Lung (tissue), 12 donors: ENCODE results near the gene RASL11B. TPM values are rescaled to one million over a fixed set of nuclear protein-coding genes. Genes with fewer than 3 reads are reported as not detected.

Experiments used
- ATAC-seq: fragments of 200-7000 bp; cut with Tn5 transposase; one replicate; pipeline ENCODE4 v1.9.1; 2020; ENCODE audit warnings: moderate number of reproducible peaks; ENCODE audit not compliant: insufficient read depth, low FRiP score
- DNase-seq, 3 donors: peaks; one replicate each; pipeline ENCODE4 v3.0.0-alpha.2; 2013 to 2017
- H3K27ac ChIP-seq, 2 donors: one replicate each; pipeline ENCODE4 v1.5.1; 2013; ENCODE audit warnings: mild to moderate bottlenecking in 2 of 2, moderate library complexity in 2 of 2, control low read depth in 1 of 2, inconsistent platforms in 1 of 2, low read depth in 1 of 2, low read length in 1 of 2
- H3K27me3 ChIP-seq, 3 donors: one replicate each; pipeline ENCODE4 v1.5.1; 2013; ENCODE audit warnings: low read length in 2 of 3; ENCODE audit not compliant: control insufficient read depth in 3 of 3, insufficient read depth in 3 of 3
- H3K36me3 ChIP-seq, 4 donors: one replicate each; pipeline ENCODE4 v1.5.1; 2013; ENCODE audit warnings: low read length in 4 of 4, mild to moderate bottlenecking in 1 of 4, moderate library complexity in 1 of 4; ENCODE audit not compliant: control insufficient read depth in 4 of 4, insufficient read depth in 4 of 4
- H3K4me1 ChIP-seq, 5 donors: one replicate each; pipeline ENCODE4 v1.5.1; 2013; ENCODE audit warnings: low read length in 5 of 5, mild to moderate bottlenecking in 2 of 5, moderate library complexity in 1 of 5; ENCODE audit not compliant: control insufficient read depth in 5 of 5, insufficient read depth in 5 of 5
- H3K4me3 ChIP-seq: one replicate; pipeline ENCODE4 v1.5.1; 2013; ENCODE audit warnings: mild to moderate bottlenecking, control low read depth, moderate library complexity
- H3K9ac ChIP-seq, 2 donors: one replicate each; pipeline ENCODE4 v1.5.1; 2013; ENCODE audit warnings: low read length in 2 of 2, control low read depth in 1 of 2; ENCODE audit not compliant: insufficient read depth in 1 of 2
- H3K9me3 ChIP-seq, 4 donors: one replicate each; pipeline ENCODE4 v1.5.1; 2013; ENCODE audit warnings: low read length in 3 of 4, mild to moderate bottlenecking in 1 of 4, moderate library complexity in 1 of 4; ENCODE audit not compliant: control insufficient read depth in 4 of 4, insufficient read depth in 3 of 4
- WGBS, 2 donors: extraction: QIAGEN DNeasy Blood & Tissue Kit; methylation state at CpG; one replicate each; pipeline ENCODE4 v1.1.7; 2013; 5-methylcytosine and 5-hydroxymethylcytosine counted together
- polyA plus RNA-seq, 2 donors: library from polyadenylated mRNA; stranded (reverse); fragments of 200-250 nt; gene quantifications; one replicate each; pipeline ENCODE4 v1.2.1, GENCODE V29; 2013
- total RNA-seq, 2 donors: library from RNA; depleted of rRNA in 1 of 2; stranded (reverse); fragments of >200 nt in 1 of 2; gene quantifications; one replicate each; pipeline ENCODE4 v1.2.1, GENCODE V29; 2014 to 2021
- TF ChIP-seq, protein P1 (sequence below): IDR thresholded peaks from 2 replicates; pipeline ENCODE4 v1.5.1; 2012; ENCODE audit warnings: mild to moderate bottlenecking; ENCODE audit errors: control extremely low read depth, extremely low read depth
- donor health status: control.
- donor health status: control.
- donor health status: Bipolar disorder and iron deficiency.
- donor health status: healthy.
- donor health status: DM: yes; HTN: yes; CAD: no.

RASL11B gene
- total and polyA plus RNA-seq, 4 donors, result 1.0 to 5.7 (median 1.7) TPM

DNA sequence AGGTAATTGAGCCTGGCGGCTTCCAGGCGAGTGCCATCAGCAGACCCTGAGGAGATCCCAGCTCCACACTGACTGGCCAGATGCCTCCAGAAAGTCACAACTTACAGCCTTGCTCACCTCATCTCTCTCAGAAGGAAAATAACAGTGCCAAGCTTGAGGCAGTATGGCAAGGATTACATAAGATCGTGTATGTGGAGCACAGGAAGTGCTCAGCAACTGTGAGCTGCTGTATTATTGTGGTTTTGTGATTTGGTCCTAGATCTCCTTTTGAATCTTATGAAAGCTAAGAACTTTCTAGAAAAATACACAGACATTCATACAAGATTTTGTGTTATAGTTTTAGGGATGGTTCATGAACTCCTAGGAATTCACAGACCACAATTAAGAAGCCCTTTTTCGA, 14.0 kb downstream of the RASL11B start:
- Histone ChIP-seq H3K4me3 (no peak overlapping the region), H3K27me3 (no peaks in the 10 kb centered on the region), H3K36me3 (no peaks in the 10 kb centered on the region), H3K9me3 (no peaks in the 10 kb centered on the region), H3K27ac (no peak overlapping the region), H3K4me1 (no peaks in the 10 kb centered on the region), H3K9ac (no peak overlapping the region)
- 78 to 87% methylated on average over 4 of the region's 4 CpGs for WGBS, 2 donors
- TF ChIP-seq, protein P1, sequence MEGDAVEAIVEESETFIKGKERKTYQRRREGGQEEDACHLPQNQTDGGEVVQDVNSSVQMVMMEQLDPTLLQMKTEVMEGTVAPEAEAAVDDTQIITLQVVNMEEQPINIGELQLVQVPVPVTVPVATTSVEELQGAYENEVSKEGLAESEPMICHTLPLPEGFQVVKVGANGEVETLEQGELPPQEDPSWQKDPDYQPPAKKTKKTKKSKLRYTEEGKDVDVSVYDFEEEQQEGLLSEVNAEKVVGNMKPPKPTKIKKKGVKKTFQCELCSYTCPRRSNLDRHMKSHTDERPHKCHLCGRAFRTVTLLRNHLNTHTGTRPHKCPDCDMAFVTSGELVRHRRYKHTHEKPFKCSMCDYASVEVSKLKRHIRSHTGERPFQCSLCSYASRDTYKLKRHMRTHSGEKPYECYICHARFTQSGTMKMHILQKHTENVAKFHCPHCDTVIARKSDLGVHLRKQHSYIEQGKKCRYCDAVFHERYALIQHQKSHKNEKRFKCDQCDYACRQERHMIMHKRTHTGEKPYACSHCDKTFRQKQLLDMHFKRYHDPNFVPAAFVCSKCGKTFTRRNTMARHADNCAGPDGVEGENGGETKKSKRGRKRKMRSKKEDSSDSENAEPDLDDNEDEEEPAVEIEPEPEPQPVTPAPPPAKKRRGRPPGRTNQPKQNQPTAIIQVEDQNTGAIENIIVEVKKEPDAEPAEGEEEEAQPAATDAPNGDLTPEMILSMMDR, result no peak
- ATAC-seq (no peak), DNase-seq (no peak)

DNA sequence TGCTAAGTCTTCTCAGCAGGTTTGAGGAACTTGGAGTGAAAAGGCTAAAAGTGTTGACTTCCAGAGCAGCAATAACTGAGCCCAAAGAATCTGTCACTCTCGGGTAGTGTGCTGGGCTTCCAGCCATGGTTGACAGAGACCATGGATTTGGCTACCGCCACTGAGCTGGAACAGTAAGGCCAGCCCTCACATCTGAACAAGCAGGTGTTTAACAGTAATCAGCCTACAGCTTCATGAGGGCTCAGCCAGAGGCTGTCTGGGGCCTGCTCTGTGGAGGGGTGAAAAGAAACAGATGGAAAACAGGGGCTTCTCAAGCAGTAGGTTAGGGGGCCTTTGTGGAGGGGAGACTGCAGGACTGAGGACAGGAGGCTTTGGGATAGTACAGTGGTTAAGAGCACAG, 14.9 kb downstream of the RASL11B start:
- TF ChIP-seq, protein P1, result no peak
- Histone ChIP-seq H3K36me3 (no peaks in the 10 kb centered on the region), H3K9ac (no peak overlapping the region), H3K4me3 (no peak overlapping the region), H3K4me1 (no peaks in the 10 kb centered on the region), H3K27ac (no peak overlapping the region), H3K27me3 (no peaks in the 10 kb centered on the region), H3K9me3 (no peaks in the 10 kb centered on the region)
- WGBS, 2 donors, result 93% methylated on average over 2 of the region's 2 CpGs
- ATAC-seq, result no peak
- DNase-seq, result no peak

DNA sequence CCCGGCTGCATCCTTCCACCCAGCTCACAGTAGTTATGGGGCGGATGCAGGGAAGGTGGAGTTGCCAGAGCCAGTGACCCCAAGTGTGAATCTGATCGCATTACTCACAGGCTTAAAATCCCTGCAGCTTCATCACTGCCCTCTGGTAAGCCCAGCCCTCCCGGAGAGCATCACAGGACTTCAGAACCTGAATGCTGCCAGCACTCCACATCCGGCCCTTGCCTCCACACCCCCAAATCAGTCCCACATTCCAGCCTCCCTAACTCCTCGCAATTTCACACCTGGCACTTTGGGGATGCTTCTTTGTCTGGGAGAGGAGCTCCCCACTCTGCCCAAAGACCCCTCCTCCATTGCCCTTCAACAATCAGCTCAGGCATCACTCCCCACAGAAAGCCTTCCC, 15.6 kb downstream of the RASL11B start:
- DNase-seq (no peak), ATAC-seq (no peak)
- no peak overlapping the region for H3K27ac ChIP-seq
- H3K36me3 ChIP-seq, result no peaks in the 10 kb centered on the region
- H3K4me3 ChIP-seq, result no peak overlapping the region
- H3K4me1 ChIP-seq, result no peaks in the 10 kb centered on the region
- 96 to 98% methylated on average over 6 of the region's 6 CpGs for WGBS, 2 donors
- no peak overlapping the region for H3K9ac ChIP-seq
- TF ChIP-seq, protein P1, result no peak
- no peaks in the 10 kb centered on the region for H3K9me3 ChIP-seq
- H3K27me3 ChIP-seq, result no peaks in the 10 kb centered on the region

DNA sequence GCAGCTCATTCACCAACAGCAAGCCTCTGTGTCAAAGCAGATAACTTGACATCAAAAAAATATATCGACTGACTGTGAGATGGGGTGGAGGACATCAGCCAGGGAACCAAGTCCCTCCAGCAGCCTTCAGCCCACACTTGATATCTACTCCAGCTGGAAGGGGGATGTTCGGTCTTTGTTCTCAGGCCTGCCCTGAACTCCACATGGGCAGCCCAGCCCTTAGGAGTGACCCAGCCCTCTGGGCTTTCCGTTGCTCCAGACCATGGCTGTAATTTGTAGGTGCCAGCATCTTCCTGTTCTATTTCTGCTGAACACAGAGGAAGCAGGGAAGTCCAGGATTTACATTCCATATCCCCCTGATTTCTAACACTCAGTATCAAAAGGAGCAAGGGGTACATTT, 17.4 kb downstream of the RASL11B start:
- ATAC-seq (no peak), DNase-seq (no peak)
- Histone ChIP-seq H3K27me3 (no peaks in the 10 kb centered on the region), H3K9me3 (no peaks in the 10 kb centered on the region), H3K27ac (no peak overlapping the region), H3K36me3 (no peaks in the 10 kb centered on the region), H3K9ac (no peak overlapping the region), H3K4me3 (no peak overlapping the region), H3K4me1 (peaks cover 0 to 7% (median 0%) of the 10 kb centered on the region in 5 donors)
- TF ChIP-seq, protein P1, result no peak
- 66 to 67% methylated on average over 3 of the region's 3 CpGs for WGBS, 2 donors
